DMS 273 (cell line): ENCODE results near the gene CARD11.
A peak's percentile ranks its signal among the peaks of the same experiment; 100 is the strongest.

ENCODE experiments used
- DNase-seq: peaks from one replicate; lab custom pipeline; 2025; ENCODE audit not compliant: unreplicated experiment; lab: John Stamatoyannopoulos, UW

CARD11 gene

DNA sequence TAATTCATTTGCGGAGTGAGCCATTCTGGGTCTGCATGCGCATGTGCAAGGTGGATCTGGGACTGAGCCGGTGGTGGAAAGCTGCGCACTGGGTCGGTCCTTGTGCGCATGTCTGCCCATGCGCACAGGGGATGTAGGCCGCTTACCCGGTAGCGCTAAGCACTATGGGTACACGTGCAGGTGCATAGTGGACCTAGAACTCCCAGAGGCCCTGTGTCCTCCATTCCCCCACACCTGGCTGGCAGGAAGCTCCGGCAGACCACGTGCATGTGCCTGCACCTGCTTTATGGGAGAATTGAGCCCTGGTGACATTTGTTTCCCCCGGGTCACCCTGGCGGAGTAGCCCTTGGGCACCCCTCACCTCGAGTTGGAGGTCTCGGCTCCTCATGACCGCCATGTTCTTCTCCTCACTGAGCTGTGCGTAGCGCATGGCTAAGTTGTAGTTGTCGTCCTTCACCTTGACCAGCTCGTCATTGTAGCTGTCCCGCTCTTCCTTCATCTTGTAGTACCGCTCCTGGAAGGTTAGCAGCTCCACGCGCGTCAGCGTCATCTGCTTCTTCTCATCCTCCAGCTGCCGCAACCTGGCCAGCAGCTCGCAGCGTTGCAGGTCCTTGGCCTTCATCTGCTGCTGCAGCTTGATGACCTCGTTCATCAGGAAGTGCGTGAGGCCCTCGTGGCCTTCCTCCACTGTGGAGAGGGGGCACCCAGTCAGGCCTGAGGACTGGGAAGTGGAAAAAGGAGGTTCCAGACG, 99.6 kb downstream of the CARD11 start:
- DNase-seq, result no peak

DNA sequence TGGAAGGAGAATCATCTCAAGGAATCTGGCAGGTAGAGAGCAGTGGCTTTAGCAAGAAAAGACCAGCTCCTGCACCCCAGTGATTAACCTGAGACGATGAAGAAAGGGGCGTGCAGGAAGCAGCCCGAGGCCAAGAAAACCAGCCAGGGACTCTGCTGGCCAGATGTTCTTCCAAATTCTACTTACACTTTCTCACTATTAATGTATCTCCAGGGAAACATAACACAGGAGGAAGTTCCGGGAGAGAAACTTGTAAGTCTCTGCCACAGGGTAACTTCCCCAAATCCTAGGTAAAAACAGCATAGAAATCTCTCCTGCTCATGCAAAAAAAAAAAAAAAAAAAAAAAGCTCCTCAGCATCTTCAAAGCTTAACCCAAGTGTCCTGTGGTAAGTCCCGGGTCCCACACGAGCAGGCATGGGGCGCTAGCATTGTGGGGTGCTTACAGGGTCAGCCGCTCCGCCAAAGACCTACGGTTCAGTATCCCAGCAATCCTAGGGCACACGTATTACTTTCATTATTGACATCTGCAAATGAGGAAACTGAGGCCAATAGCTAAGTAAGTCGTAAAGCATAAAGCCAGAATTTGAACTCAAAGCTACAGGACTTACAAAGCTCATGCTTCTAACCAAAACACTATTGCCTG, 102.3 kb downstream of the CARD11 start:
- DNase-seq, result no peak

DNA sequence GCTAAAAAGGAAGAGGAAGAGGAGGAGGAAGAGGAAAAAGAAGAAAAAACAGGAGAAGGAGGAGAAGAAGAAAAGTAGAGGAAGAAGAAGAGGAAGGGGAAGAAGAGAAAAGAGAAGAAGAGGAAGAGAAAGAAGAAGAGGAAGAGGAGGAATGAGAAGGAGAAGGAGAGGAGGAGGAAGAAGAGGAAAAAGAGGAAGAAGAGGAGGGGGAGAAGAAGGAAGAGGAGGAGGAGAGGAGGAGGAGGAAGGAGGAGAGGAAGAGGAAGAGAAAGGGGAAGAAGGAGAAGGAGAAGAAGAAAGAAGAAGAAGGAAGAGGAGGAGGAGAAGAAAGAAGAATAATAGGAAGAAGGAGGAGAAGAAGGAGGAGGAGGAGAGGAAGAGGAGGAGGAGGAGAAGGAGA, 103.2 kb downstream of the CARD11 start:
- no peak for DNase-seq

DNA sequence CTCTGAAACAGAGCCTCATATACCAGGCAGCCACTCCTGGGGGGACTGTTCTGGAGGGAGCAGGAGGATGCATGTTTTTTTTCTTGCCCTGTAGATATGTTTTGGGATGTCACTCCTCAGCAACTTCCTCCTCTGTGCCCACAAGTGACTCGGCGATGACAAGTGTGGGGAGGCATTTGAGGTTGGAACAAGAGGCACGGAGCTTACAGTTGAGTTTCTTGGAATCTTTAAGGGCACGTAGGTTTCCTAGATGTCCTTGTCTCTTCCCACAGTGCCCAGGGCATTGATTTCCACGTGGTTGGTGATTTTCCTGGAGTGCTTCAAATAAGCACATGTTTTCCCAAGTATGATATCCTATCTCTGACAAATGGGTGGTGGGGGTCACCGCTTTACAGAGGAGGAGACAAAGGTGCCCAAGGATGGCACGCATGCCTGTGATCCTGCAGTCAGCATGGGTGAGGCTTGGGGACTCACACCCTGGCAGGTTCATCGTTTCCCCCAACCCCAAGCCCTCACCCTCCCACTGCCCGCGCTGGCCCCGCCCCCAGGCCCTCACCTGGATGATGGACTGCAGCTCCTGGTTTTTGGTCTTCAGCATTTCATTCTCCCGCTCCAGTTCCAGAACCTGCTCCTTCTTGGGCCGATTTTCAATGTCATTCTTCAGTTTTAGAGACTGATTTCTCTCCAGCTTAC, 104.3 kb downstream of the CARD11 start:
- no peak for DNase-seq

DNA sequence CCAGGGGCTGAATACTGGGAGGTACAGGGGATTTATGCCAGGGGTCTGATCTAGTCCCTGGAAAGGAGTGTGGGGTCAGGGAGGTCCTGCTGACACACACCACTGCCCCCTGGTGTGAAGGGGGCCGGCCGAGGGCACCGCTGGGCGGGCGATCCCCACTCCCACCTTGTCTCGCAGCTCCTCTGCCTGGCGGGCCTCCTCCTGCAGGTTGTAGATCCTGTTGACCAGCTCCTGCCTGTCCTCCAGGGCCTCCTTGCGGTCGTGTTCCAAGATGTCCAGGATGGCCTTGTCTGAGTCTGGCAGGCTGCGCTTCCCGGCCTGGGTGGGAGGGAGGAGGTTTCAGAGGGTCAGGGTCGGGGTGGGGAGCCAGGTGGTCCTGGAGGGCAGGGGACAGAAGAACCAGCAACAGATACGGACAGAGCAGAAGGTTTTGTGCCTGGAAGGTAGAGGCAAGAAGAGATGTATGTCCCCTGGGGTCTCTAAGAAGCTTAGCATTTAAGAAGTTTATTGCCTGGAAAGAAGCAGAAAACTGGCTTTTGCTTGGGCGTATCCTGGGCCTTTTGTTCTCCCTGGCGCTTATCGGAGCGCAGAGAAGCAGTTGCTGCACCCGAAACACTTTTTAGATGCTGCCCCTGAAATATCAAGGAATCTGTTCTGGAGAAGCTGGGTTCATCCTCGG, 105.0 kb downstream of the CARD11 start:
- no peak for DNase-seq

DNA sequence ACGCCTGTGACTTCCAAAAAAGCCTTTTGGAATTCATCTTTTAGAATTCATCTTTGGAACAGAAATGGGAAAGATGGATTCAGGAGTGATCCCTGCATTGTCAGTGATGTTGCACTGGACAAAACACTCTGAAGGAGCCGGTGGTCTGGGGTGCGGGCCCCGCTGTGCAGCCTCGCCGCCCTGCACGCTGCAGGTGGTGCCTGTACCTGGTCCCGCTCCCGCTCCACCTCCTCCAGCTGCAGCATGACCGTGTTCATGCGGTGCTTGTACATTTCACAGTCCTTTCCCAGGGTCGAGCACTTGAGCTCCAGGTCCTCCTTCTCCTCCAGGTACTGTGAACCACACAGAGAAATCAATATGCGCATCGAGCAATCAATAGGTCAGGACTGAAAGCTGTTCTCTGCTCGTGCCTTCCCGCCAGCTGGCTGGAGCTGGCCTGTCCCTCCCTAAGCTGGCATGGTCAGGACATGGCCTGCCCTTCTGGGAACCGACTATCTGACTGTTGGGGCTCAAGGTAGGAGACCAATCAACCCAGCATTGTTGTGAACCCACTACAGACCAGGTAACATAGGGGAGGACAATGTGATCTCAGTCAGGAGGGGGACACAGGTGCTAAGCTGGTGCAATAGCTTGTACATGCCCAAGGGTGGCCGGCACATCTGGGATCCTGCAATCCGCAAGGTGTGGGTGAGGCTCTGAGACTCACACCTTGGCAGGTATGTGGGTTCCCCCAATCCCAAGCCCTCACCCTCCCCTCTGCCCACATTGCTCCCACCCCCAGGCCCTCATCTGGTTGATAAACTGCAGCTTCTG, 105.8 kb downstream of the CARD11 start:
- no peak for DNase-seq

DNA sequence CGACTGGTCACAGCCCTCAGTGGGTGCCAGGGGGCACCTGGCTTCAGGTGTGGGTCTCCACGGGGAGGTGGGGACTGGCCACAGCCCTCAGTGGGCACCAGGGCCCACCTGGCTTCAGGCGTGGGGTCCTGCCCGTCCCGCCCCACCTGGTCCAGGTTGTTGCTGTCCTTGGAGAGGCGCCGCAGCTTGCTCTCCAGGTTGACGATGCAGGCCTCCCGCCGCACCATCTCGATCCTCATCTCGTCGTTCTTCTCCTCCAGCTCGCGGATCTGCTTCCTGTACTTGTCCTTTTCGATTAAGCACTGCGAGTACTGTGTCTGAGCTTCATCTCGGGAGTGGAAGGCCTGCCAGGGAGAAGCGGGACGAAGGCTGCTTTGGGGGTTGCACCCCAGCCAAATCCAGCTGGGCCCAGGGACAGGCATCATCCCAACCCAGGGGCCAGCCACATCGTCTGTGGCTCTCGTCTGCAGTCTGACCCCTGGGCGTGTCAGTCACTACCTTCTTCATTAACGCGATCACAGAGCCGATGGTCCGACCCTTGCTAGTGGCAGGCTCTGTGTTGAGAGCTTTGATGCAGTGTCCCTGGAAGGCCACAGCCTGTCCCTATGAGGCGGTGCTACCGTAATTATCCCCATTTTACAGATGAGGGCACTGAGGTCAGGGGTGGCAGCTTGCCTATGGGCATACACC, 106.6 kb downstream of the CARD11 start:
- no peak for DNase-seq

DNA sequence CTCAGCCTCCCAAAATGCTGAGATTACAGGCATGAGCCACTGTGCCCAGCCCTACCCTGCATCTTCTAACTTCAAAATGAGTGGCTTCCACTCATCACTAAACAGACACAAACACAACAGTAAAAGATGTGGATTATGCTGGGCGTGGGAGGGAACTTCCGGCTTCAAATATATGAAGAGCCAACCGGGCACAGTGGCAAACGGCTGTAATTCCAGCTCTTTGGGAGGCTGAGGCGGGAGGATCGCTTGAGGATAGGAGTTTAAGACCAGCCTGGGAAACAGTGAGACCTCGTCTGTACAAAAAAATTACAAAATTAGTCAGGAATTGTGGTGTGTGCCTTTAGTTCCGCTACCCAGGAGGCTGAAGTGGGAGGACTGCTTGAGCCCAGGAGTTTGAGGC, 107.4 kb downstream of the CARD11 start:
- DNase-seq, result no peak

DNA sequence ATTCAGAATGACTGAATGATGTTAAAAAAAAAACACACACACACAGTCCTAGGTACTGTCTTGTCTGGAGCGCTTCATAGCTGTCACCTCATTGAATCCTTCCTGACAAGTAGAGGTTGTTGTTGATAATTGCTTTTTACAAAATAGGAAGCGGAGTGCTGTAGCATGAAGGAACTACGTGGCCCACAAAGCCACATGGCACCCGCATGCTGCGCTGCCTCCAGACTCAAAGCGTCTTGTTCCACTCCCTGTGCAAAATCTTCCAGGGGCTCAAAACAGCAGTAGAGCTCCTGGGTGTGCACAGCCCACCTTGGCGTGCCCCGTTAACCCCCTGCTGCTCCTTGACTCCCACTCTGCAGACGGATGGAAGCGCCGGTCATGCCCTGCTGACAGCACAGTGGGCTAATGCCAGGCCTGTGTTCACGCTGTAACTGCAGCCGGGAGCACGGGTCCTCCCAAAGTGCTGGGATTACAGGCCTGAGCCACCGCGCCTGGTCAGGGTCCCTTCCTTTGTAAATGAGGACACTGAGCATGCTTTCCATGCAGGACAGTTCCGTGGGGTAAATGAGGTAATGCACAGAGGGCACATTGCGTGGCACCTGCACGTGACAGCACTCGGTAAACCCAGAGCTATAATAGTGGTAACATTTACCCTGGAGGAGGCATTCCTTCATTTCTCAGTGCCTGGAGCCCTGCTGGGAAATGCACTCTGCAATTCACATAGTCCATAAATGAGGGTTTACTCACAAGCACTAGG, 108.5 kb downstream of the CARD11 start:
- DNase-seq, result no peak

DNA sequence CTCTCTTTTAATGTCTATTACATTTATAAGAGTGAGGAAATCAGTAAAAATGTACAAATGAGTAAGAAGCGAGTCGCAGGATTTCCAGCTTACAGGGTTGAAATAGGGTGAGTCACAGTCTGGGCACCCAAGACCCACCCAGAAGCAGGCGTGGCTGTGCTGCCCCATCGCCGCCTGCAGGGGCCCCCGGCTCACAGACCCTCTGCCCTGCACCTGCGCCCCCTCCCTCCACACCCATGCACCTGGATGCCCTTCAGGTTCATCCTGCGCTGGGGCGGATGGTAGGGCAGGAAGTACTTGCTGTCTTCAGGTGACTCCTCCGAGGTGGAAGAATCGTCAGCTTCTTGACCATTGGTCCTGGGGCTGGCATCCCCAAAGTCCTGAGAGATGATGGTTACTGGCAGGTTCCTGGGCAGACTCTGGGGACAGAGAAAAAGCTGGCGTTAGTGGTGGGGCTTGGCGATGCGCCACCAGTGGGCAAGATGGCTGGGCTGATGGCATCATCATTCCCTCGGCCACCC, 109.4 kb downstream of the CARD11 start:
- no peak for DNase-seq

DNA sequence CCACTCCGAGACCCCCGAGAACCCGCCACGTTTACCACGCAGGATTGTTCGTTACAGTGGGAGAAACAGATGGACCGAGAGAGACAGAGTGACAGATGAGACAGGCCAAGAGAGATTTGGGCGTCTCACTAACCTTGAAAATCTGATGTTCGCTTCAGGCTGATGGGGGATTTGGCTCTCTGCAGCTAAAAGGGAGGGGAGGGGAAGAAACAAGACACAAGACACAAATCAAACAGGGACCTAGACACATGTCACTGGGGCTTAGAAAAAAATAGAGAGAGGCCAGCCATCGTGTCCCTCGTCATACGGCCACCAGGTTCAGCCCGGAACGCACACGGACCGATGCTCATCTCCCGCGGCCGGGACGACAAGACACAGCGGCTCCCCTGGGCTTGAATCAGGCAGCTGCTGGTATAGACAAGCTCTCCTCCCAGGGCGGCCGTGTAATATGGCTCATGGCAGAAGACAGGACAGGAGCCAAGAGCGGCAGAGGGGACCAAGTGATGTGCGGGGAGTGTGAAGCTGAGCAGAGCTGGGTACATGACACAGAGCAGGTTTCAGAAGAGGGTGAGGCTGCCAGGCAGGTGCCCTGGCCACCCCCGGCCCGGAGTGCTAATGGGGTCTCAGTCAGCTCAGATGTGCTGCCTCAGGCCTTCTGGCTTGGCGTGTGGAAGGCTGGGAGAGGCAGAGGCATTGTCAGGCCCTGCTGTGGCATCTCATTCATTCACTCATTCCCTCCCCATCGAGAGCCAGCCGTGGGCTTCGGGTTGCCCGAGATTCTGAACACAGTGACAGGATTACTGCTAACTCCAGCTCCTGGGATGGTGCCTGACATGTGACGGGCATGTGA, 111.0 kb downstream of the CARD11 start:
- DNase-seq, result peak; percentile 53

DNA sequence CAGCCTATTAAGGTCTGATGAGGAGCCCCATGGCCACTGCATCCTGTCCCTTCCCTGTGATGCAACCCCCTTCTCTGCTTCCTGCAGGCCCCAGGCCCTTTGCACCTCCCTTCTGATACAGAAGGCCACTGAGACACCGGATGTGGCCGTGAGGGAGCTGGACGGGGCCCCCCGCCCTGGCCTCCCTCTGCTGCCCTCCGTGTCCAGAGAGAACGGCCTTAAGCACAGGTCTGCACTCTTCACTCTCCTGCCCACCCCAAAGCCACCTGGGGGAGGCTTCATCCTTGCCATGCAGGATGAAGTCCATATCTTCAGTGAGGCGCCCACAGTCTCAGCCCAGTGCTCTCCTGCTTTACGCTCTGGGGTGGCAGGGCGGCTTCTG, 112.6 kb downstream of the CARD11 start:
- no peak for DNase-seq

DNA sequence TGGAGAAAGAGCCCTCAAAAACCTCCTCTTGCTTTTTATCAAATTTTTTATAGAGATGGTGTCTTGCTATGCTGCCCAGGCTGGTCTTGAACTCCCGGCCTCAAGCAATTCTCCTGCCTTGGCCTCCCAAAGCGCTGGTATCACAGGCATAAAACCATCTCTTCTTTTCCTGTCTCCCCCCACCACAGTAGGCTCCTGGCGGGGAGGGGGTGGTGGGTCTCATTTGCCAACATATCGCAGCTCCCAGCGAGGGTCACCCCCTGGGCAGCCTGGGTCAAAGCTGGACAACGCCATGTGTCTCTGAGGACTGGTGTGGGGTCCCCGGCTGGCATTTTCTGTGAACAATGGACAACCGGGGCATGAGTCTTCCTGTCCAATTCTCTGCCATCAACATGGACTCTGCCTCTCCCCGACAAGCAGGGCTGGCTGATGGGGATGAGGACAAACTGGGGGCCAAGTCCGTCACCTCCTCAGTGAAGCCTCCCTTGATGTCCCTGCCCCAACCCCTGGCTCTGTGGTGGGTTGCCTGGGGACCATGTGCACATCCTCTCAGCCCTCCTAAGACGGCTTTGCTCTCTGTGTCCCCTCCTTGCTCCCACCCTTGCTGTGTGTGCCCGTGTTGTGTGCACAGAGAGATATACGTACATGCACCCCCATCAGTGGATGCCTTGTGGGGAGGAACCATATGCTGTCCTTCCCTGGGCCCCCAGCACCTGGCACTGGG, 113.2 kb downstream of the CARD11 start:
- DNase-seq, result no peak

DNA sequence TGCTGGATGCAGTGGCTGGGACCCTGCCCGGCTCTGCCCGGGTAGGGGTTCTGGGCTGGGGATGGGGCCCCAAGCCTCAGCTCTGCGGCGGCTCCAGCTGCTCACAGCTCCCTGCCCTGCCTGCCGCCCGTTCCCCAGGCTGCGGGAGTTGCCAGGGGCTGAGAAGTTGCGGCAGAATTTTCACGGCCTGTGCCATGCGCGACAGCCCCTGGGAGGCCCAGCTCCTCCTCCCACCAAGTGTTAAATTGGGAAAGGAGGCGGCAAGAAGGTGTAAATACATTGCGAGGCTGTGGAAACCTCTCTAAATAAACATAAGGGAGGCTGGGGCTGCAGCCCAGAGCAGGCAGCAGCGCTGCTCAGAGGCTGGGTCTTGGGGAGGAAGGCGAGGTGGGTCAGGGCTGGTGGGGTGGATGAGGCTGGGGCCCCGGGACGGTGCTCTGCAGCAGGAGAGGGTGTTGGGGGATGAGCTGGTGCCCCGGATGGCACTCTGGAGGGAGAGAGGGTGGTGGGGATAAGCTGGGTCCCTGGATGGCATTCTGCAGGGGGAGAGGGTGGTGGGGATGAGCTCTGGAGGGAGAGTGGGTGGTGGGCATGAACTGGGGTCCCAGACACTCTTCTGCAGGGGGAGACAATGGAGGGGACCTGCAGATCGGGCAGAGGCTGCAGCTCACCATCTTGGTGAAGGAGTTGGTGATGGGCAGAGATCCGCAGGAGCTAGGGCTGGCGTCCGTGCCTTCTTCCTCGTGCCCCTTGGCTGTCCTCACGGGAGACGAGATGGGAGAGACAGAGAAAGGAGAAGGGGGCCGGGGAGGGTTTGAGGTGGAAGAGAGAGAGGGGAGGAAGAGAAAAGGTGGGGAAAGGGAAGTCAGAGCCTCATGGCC, 114.1 kb downstream of the CARD11 start:
- peak; percentile 82 for DNase-seq

DNA sequence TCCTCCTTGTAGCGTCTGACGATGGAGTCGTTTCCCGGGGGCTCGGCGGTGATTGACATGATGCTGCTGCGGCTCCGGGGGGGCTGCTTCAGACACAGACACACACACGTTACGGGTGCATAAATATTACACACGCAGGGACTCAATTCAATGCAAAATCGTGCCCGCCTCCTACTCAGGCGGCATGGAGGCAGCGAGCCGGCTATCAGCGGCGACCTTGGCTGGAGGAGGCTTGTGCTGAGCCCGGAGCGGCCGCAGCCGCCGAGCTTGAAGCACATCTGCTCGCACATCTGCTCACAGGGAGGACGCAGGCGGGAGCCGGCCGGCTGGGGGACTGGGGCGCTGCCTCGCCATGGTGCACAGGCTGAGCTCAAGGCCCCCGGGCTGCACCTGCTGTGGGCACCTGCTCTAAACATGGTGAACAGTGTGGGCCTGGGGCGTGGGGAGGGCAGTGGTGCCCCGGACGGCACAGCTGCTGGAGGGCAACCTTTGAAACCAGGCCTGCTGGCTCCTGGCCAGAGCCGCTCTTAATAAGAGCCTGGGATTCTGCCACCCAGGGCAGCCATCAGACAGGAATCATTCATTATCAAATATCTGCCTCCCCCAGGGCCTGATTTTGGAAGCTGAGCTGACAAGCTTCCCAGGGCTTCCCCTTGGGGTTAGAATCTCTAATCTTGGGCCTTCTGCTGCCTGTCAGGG, 114.9 kb downstream of the CARD11 start:
- peak; percentile 95 for DNase-seq

DNA sequence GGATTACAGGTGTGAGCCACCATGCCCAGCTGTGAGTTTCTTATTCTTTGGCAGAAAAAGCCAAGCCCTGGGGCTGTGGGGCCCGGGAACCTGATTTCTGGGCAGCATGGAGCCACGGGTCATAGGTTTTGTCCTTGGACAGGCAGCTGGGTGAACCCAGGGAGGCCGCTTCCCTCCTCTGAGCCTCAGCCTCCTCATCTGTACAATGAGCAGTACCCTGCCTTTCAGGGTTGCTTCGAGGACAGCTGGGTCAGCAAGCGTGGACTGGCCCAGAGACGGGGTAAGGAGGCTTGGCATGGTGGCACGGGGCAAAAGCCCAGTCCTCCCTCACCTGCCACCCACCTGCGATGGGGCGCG, 115.4 kb downstream of the CARD11 start:
- DNase-seq, result no peak
